Measurements from ENCODE around the gene PER3.

Gene PER3

GRCh38 chr1:7811476-7811875 is 27.4 kb downstream of the PER3 start:
- no peak for TF ChIP-seq POLR2AphosphoS5 (IDR thresholded peaks at IDR 0.05; ENCODE audit: low read depth, low read length)
- TF ChIP-seq, protein P1, sequence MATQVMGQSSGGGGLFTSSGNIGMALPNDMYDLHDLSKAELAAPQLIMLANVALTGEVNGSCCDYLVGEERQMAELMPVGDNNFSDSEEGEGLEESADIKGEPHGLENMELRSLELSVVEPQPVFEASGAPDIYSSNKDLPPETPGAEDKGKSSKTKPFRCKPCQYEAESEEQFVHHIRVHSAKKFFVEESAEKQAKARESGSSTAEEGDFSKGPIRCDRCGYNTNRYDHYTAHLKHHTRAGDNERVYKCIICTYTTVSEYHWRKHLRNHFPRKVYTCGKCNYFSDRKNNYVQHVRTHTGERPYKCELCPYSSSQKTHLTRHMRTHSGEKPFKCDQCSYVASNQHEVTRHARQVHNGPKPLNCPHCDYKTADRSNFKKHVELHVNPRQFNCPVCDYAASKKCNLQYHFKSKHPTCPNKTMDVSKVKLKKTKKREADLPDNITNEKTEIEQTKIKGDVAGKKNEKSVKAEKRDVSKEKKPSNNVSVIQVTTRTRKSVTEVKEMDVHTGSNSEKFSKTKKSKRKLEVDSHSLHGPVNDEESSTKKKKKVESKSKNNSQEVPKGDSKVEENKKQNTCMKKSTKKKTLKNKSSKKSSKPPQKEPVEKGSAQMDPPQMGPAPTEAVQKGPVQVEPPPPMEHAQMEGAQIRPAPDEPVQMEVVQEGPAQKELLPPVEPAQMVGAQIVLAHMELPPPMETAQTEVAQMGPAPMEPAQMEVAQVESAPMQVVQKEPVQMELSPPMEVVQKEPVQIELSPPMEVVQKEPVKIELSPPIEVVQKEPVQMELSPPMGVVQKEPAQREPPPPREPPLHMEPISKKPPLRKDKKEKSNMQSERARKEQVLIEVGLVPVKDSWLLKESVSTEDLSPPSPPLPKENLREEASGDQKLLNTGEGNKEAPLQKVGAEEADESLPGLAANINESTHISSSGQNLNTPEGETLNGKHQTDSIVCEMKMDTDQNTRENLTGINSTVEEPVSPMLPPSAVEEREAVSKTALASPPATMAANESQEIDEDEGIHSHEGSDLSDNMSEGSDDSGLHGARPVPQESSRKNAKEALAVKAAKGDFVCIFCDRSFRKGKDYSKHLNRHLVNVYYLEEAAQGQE (IDR thresholded peaks at IDR 0.05; ENCODE audit: insufficient read depth in 1 of 2, low read depth in 2 of 2, low read length in 2 of 2) = no peak
- TF ChIP-seq FOXP2 (optimal IDR thresholded peaks at IDR 0.05; ENCODE audit: borderline replicate concordance, extremely low read depth, extremely low read length, insufficient read depth) = no peak
- TF ChIP-seq SIN3A (IDR thresholded peaks at IDR 0.05; ENCODE audit: borderline replicate concordance, insufficient read depth, low read length) = no peak
- no peak for TF ChIP-seq TAF1 (IDR thresholded peaks at IDR 0.05; ENCODE audit: borderline replicate concordance, insufficient read depth, low read length)

- TF ChIP-seq FOXP2 (optimal IDR thresholded peaks at IDR 0.05; ENCODE audit: borderline replicate concordance, extremely low read depth, extremely low read length, insufficient read depth) = no peak
- TF ChIP-seq SIN3A (IDR thresholded peaks at IDR 0.05; ENCODE audit: borderline replicate concordance, insufficient read depth, low read length) = no peak
- TF ChIP-seq TAF1 (IDR thresholded peaks at IDR 0.05; ENCODE audit: borderline replicate concordance, insufficient read depth, low read length) = no peak
- TF ChIP-seq, protein P1 (IDR thresholded peaks at IDR 0.05; ENCODE audit: insufficient read depth in 1 of 2, low read depth in 2 of 2, low read length in 2 of 2) = no peak
- TF ChIP-seq POLR2AphosphoS5 (IDR thresholded peaks at IDR 0.05; ENCODE audit: low read depth, low read length) = no peak
These were observed 29.7 kb downstream of the PER3 start for GRCh38 chr1:7813677-7814373.

DNA sequence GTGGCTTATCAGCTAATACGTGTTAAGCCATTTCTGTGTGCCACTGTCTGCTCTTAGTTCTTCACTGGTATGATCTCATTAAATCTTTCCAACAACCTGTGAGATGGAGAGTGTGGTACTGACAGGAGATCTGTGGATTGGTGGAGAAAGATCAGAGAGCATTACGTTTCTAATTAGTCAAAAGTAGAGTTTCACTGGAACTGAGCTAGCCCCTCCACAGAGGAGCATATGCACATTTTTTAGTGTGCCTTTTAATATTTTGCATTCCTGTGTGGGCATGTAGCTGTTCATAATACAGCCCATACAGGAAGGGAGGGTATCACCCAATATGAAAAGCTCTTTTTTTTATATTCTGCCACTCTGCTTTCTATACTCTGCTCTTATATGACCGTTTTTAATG is 37.2 kb downstream of the PER3 start:
- TF ChIP-seq FOXP2 (optimal IDR thresholded peaks at IDR 0.05; ENCODE audit: borderline replicate concordance, extremely low read depth, extremely low read length, insufficient read depth) = no peak
- TF ChIP-seq, protein P1 (IDR thresholded peaks at IDR 0.05; ENCODE audit: insufficient read depth in 1 of 2, low read depth in 2 of 2, low read length in 2 of 2) = no peak
- TF ChIP-seq TAF1 (IDR thresholded peaks at IDR 0.05; ENCODE audit: borderline replicate concordance, insufficient read depth, low read length) = no peak
- no peak for TF ChIP-seq SIN3A (IDR thresholded peaks at IDR 0.05; ENCODE audit: borderline replicate concordance, insufficient read depth, low read length)
- TF ChIP-seq POLR2AphosphoS5 (IDR thresholded peaks at IDR 0.05; ENCODE audit: low read depth, low read length) = no peak

DNA sequence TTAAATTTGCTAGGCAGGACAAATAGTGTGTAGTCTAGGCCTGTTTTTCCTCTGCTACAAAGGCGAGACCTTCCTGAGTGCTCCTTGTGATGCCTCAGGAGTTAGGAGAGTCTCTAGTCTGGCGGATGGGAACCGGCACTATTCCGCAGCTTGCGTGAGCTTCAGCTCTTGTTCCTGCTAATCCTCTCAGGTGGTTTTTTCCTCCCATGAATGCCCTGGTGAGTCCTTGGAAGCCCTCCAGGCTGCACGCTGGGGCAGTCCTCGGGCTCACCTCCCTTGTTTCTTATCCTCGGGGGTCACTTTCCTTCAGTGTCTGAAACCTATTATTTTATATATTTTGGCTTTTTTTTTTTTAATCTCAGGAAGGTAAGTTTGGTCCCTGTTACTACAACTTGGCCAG is 40.6 kb downstream of the PER3 start:
- TF ChIP-seq FOXP2 (optimal IDR thresholded peaks at IDR 0.05; ENCODE audit: borderline replicate concordance, extremely low read depth, extremely low read length, insufficient read depth) (no peak), SIN3A (IDR thresholded peaks at IDR 0.05; ENCODE audit: borderline replicate concordance, insufficient read depth, low read length) (no peak), TAF1 (IDR thresholded peaks at IDR 0.05; ENCODE audit: borderline replicate concordance, insufficient read depth, low read length) (no peak), POLR2AphosphoS5 (IDR thresholded peaks at IDR 0.05; ENCODE audit: low read depth, low read length) (no peak)
- TF ChIP-seq, protein P1 (IDR thresholded peaks at IDR 0.05; ENCODE audit: insufficient read depth in 1 of 2, low read depth in 2 of 2, low read length in 2 of 2) = no peak
